ENCODE measurements around the gene TMEM161A. TPM values are rescaled to one million over a fixed set of nuclear protein-coding genes. Genes with fewer than 3 reads are reported as not detected.

The TMEM161A gene
- 26.9 TPM for total RNA-seq

DNA sequence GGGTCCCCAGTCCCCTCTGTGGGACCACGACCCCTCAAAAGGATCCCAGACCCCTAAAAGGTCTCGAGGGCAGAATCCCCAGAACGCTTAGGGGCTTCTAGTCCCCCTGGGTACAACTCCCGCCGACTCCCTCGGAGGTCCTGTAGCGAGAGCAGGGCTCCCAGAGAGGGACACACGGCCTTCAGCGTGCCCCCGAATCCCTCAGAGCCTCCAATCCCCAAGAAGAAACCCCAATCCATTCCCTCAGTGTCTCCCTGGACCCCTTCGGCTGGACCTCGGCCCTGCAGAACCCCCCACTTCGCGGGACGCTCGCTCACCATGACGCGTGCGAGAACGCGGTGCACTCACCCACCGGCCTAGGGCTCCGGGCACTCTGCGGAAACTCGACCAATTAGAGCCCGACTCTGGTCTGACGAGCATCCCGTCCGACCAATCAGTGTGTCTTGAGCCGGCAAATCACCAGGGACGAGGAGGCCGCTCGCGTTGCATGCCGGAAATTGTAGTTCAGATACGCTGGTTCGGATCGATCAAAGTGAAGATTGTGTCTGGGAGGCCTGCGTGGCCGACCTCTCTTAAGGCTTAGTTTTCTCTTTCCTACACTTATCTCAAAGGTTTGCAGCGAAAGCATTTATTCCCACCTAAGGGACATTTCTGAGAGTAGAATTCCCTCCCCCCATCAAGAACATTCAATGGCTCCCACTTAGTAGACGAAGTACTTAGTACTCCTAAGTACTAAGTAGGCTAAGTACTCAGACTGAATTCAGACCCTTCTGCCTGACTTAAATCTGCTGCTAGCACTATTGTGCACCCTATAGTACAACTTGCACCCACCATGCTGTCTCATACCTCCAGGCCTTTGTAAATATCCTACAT lies at the start of gene TMEM161A:
TSS of gene TMEM161A (minus strand) at position 370 of the 873 bp plus-strand sequence. CDS start at position 320, 50 bp downstream.

GRCh38 chr19:19170053-19170872 lies 32.0 kb upstream of the TMEM161A start, which contains the start of gene MEF2B:
Gene MEF2B, minus strand, starts transcription at chr19:19170263. Its CDS starts 19,528 bp downstream, at chr19:19150735.

Other genes starting within 250 kb of the TMEM161A start
- gene CERS1, start 242.3 kb downstream of the TMEM161A start, total RNA-seq = 6.8 TPM
- gene COPE, start 219.1 kb downstream of the TMEM161A start, total RNA-seq = 118 TPM
- gene DDX49, start 218.8 kb downstream of the TMEM161A start, total RNA-seq = 43.4 TPM
- gene HOMER3, start 197.3 kb downstream of the TMEM161A start, total RNA-seq = 47.6 TPM
- 55.1 TPM for gene SUGP2, start 105.0 kb downstream of the TMEM161A start, total RNA-seq
- 35.1 TPM for gene ARMC6, start 104.9 kb downstream of the TMEM161A start, total RNA-seq
- gene SLC25A42, start 74.5 kb downstream of the TMEM161A start, total RNA-seq = 15.6 TPM
- gene MEF2B, start 31.8 kb upstream of the TMEM161A start, total RNA-seq = 0.18 TPM
- 10.2 TPM for gene BORCS8, start 53.7 kb upstream of the TMEM161A start, total RNA-seq
- 74.7 TPM for gene RFXANK, start 53.8 kb upstream of the TMEM161A start, total RNA-seq
- gene NR2C2AP, start 64.9 kb upstream of the TMEM161A start, total RNA-seq = 8.3 TPM
- 0.23 TPM for gene NCAN, start 73.5 kb upstream of the TMEM161A start, total RNA-seq
- 2.3 TPM for gene TM6SF2, start 134.8 kb upstream of the TMEM161A start, total RNA-seq
- 47.1 TPM for gene SUGP1, start 182.0 kb upstream of the TMEM161A start, total RNA-seq
- gene MAU2, start 182.4 kb upstream of the TMEM161A start, total RNA-seq = 83.8 TPM